Prostate gland (tissue), 2 donors: ENCODE data around the gene NCOA5. TPM values are rescaled to one million over a fixed set of nuclear protein-coding genes. Genes with fewer than 3 reads are reported as not detected.
A peak's percentile ranks its signal among the peaks of the same experiment; 100 is the strongest.

ENCODE experiments used
- DNase-seq: peaks from one replicate; pipeline ENCODE4 v3.0.0-alpha.2; 2019; ENCODE audit warnings: low spot score
- H3K27ac ChIP-seq, 2 donors: fragments of 200-600 bp; sonication (generic); 2 replicates each; pipeline ENCODE4 v1.5.1; 2017 to 2019
- H3K27me3 ChIP-seq: fragments of 200-600 bp; sonication (generic); replicated peaks from 2 replicates; pipeline ENCODE4 v1.5.1; 2019; ENCODE audit not compliant: insufficient read depth
- H3K36me3 ChIP-seq, 2 donors: fragments of 200-600 bp; sonication (generic); 1 replicate in 1 of 2; 2 replicates in 1 of 2; pipeline versions ENCODE4 v1.5.1 to v1.8.1; 2017 to 2019
- H3K4me1 ChIP-seq: fragments of 200-600 bp; sonication (generic); replicated peaks from 2 replicates; pipeline ENCODE4 v1.5.1; 2019
- H3K4me3 ChIP-seq, 2 donors: fragments of 200-600 bp; sonication (generic); 2 replicates each; pipeline ENCODE4 v1.5.1; 2017 to 2019
- H3K9me3 ChIP-seq: fragments of 200-600 bp; sonication (generic); 2 replicates; pipeline ENCODE4 v1.5.1; 2017
- POLR2A ChIP-seq: fragments of 450-650 bp; IDR thresholded peaks from one replicate; pipeline ENCODE4 v1.6.1; 2016; ENCODE audit warnings: antibody characterized with exemption, mild to moderate bottlenecking
- POLR2AphosphoS5 ChIP-seq: sonication (generic); formaldehyde crosslinking; IDR thresholded peaks from one replicate; pipeline ENCODE4 v1.6.1; 2017; ENCODE audit warnings: antibody characterized with exemption
- WGBS: methylation state at CpG from one replicate; pipeline ENCODE4 v1.1.5; 2018; 5-methylcytosine and 5-hydroxymethylcytosine counted together
- intact Hi-C: fragments of 100-400 bp; cut with DNase I; formaldehyde crosslinking; loops from one replicate; pipeline ENCODE4 v1.14.2; 2022
- total RNA-seq, 2 donors: library from RNA; depleted of rRNA; stranded (reverse); fragments of >200 nt; gene quantifications; one replicate each; pipeline ENCODE4 v1.1.0, GENCODE V29; 2016
- TF ChIP-seq, protein P1 (sequence below), 4 experiments: fragments of 200-600 bp in 2 of 4; fragments of 450-650 bp in 2 of 4; sonication (generic) in 2 of 4; IDR thresholded peaks; 1 replicate in 3 of 4; 2 replicates in 1 of 4; pipeline ENCODE4 v1.5.1; 2016 to 2019; ENCODE audit warnings: antibody characterized with exemption in 4 of 4, mild to moderate bottlenecking in 2 of 4, moderate library complexity in 2 of 4

NCOA5 gene
- total RNA-seq, result 10 to 100 TPM; 41.0 to 50.6 TPM

DNA sequence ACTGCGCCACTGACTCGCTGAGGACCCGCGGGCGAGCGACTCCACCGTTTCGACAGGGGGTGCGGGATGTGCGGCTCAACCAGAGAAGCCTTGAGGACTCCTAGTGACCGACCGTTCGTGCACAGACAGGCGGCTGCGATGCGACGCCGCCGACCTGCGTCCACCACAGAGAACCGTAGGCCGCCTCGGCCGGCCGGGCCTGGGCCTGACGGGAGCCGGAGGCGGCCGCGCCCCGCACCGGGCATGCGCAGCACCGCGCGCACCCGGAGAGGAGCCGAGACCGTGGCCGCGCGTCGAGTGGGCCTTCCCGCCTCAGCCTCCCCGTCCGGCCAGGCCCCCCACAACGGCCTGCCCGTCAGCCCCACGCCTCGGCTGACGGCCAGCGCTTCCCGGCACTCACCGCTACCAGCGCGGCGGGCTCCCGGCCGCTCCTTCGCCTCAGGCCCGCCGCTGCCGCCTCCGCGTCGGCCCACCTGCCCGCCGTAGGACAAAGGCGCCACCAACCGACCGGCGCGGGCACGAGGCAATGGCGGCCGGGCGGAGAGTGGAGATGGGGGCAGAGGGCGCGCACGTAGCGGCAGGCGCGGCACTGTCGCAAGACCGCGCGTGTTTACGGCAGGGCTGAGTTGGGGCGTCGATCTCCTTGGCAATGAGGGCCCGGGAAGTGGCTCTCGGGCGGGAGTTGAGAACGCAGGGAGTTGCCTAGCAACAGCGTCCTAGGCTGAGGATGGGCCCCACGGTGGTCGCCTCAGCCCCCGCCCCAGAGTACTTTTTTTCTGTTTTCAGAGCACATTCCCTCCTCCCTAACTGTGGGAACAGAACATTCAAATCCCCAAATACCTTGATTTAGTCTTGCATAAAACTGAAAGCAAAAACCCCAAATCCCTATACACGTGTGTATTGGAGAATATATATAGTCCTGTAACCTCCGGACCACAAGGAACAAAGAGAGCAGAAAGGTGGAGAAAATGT, at the start of gene NCOA5:
Gene NCOA5 (minus strand): TSS at position 546 of the 972 bp plus-strand sequence. CDS start 10,538 bp downstream, outside the sequence.
- WGBS, result 0% methylated on average over 24 of the region's 100 CpGs
- intact Hi-C loops, result loop anchor here (10.0 kb wide), 1 partner anchor 65 kb away; the partner anchor contains the start of gene SLC12A5

DNA sequence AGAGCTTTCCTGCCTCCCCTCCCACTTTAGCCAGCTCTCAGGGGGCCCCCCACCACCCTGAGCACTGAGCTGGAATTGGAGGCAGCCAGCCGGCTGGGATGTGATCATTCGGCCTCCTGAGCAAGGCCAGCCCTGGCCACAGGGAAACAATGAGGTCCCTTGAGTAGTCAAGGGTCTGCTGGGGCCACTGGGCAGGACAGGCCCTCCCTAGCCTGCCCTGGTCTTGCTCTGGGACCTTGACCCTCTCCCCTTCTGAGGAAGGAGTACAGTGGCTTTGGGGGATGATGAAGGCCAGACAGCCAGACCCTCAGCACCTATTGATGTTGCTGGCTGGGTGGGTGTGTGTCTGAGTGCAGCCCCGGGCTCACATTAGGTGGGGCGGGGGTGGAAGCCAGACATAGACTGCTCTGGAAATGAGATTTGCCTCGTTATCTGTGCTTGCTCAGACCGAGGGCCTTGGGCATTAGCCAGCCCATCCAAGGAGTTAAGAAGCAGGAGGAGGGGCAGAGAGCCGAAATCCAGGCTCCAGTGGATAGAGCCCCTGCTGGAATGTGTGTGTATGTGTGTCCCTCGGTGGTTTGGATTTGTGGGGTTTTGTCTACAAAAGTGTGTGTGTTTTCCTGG, 49.6 kb upstream of the NCOA5 start:
- TF ChIP-seq, protein P1, sequence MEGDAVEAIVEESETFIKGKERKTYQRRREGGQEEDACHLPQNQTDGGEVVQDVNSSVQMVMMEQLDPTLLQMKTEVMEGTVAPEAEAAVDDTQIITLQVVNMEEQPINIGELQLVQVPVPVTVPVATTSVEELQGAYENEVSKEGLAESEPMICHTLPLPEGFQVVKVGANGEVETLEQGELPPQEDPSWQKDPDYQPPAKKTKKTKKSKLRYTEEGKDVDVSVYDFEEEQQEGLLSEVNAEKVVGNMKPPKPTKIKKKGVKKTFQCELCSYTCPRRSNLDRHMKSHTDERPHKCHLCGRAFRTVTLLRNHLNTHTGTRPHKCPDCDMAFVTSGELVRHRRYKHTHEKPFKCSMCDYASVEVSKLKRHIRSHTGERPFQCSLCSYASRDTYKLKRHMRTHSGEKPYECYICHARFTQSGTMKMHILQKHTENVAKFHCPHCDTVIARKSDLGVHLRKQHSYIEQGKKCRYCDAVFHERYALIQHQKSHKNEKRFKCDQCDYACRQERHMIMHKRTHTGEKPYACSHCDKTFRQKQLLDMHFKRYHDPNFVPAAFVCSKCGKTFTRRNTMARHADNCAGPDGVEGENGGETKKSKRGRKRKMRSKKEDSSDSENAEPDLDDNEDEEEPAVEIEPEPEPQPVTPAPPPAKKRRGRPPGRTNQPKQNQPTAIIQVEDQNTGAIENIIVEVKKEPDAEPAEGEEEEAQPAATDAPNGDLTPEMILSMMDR (IDR thresholded peaks at IDR 0.05), result no peak
- no peak for TF ChIP-seq POLR2A
- TF ChIP-seq POLR2AphosphoS5, result no peak
- Histone ChIP-seq H3K27ac (peak overlapping the region in 1 of 2 donors; percentile 42), H3K4me3 (no peak overlapping the region), H3K4me1 (no peaks in the 10 kb centered on the region), H3K27me3 (no peaks in the 10 kb centered on the region), H3K36me3 (no peaks in the 10 kb centered on the region), H3K9me3 (no peaks in the 10 kb centered on the region)
- 39% methylated on average over 8 of the region's 8 CpGs for WGBS
- DNase-seq, result no peak
- intact Hi-C loops, result no loop called here

More for the DNA sequence above, at the start of gene NCOA5:
- Histone ChIP-seq H3K27me3 (no peaks in the 10 kb centered on the region), H3K27ac (peak within 1 kb of the TSS; percentile 97), H3K4me1 (peaks cover 8% of the 10 kb centered on the region), H3K4me3 (peak within 1 kb of the TSS; percentile 71 to 81), H3K9me3 (no peaks in the 10 kb centered on the region), H3K36me3 (no peaks in the 10 kb centered on the region)
- peak; percentile 96 for DNase-seq
- TF ChIP-seq, protein P1 (IDR thresholded peaks at IDR 0.05), result peak in 3 of 4 experiments; percentile 48 to 49 (median 49)
- TF ChIP-seq POLR2A (peak; percentile 67), POLR2AphosphoS5 (peak; percentile 92)

- TF ChIP-seq POLR2A (no peak), POLR2AphosphoS5 (no peak)
- TF ChIP-seq, protein P1 (IDR thresholded peaks at IDR 0.05), result no peak
- H3K36me3 ChIP-seq, result no peaks in the 10 kb centered on the region
- no peak overlapping the region for H3K4me3 ChIP-seq
- no peak overlapping the region for H3K27ac ChIP-seq
- no peaks in the 10 kb centered on the region for H3K4me1 ChIP-seq
- no peaks in the 10 kb centered on the region for H3K9me3 ChIP-seq
- H3K27me3 ChIP-seq, result no peaks in the 10 kb centered on the region
- no peak for DNase-seq
- intact Hi-C loops, result no loop called here
- WGBS, result 55% methylated on average over 5 of the region's 5 CpGs
Measured at GRCh38 chr20:46137816-46138215, 48.1 kb upstream of the NCOA5 start.

DNA sequence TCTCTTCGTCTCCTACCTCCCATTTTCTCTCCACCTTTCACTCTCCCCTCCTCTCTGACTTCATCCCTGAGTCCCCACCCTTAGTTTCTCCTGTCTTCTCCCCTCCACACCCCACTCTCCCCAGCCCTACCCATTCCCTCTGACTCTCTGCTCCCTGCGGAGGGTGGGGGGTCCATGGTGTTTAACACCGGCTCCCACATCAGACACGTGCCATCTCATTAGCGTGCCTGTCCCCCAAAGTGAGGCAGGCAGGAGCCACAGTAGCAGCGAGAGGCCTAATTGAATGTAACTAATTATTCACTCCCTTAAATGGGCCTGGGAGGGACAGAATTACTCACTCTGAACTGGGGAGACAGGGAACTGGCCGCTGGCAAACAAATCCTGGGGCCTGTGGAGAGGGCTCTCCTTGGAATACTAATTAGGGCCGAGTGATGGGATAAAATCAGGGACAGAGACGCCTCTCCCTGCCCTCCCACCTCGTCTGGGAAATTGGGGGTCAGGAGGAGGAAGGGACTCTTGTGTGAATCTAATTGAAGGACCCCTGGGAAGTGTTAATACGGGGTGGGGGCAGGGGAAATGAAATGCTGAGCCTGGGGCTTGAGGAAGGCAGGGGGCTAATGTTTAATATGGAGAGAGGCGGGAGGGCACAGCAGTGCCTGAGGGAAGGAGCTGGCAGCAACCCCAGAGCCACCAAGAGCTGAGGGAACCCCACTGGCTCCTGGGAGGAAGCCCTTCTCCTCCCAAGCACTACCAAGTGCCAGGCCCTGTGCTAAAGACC, 46.3 kb upstream of the NCOA5 start:
- no peak for TF ChIP-seq POLR2AphosphoS5
- TF ChIP-seq, protein P1 (IDR thresholded peaks at IDR 0.05), result no peak
- Histone ChIP-seq H3K4me3 (no peak overlapping the region), H3K27ac (no peak overlapping the region), H3K9me3 (no peaks in the 10 kb centered on the region), H3K4me1 (no peaks in the 10 kb centered on the region), H3K36me3 (no peaks in the 10 kb centered on the region), H3K27me3 (no peaks in the 10 kb centered on the region)
- no peak for DNase-seq
- intact Hi-C loops, result no loop called here
- 64% methylated on average over 12 of the region's 12 CpGs for WGBS
